NCI-H460 (cell line): Measurements from ENCODE around the gene CTNNA3. TPM values are rescaled to one million over a fixed set of nuclear protein-coding genes. Genes with fewer than 3 reads are reported as not detected.

Experiments used
- DNase-seq: peaks from one replicate; pipeline ENCODE4 v3.0.0-alpha.2; 2016; ENCODE audit warnings: low read depth; ENCODE audit errors: extremely low read depth
- total RNA-seq: library from RNA; depleted of rRNA; stranded (reverse); fragments of >200 nt; shearing (Covaris generic); gene quantifications from 2 replicates; pipeline ENCODE4 v1.2.3, GENCODE V29; 2014

CTNNA3 gene
- total RNA-seq, 1 experiment from 2014 or later, result 0.47 TPM

DNA sequence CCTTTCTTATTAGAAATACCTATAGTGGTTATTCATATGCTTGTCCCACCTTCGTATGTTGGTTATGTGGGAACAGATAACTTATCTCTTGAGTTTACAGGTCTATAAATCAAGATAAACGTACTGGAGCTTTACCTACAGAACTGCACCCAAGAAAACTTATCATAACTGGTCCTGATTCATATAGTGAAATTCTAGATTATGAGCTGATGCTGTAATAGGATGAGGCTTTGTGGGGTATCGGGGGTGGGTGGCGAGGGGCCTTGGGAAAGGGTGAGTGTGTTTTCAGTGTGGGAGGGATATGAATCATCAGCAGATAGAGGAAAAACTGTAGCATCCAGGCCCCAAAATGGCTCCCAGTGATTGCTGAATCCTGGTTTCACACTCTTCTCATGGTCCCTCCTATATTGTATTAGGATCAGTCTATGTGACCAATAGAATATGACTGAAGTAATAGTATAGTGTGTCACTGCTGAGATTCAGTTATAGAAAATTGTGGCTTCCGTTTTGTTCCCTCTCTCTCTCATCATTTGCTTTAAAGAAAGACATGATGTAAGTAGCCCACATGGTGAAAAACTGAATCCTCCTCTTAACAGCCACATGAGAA is 1476.9 kb downstream of the CTNNA3 start:
- DNase-seq, result no peak

DNA sequence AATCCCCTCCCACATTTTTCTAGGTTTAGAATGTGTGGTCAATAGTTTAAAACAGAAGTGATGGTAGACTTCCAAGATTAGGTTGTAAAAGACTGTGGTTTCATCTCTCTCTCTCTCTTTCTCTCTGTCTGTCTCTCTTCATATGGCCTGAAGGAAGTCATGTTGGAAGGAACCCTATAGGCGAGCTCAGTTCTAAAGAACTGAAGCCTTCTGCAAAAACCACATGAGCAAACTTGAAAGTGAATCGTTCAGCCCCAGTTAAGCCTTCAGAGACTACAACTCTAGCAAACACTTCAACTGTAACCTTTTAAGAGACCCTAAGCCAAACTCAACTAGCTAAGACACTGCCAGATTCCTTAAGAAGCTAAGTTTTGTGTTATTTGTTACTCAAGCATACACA is 1477.7 kb downstream of the CTNNA3 start:
- DNase-seq, result no peak

DNA sequence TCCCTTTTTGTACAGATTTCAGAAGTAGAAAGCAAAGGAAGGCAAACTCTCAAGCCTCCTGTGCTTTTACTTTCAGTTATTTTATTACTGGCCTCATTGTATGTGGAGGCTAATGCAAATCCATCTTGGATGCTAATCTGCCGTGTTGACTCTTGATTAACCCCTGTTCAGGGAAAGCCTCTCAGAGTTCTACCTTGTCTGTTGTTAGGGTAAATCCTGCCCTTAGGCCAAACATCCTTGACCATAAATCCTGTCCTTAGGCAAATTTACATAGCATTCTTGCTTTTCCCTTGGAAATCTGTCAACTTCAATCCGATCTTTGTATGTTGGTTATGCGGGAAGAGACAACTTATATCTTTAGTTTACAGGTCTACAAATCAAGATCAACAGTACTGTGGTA is 1480.1 kb downstream of the CTNNA3 start:
- DNase-seq, result no peak

DNA sequence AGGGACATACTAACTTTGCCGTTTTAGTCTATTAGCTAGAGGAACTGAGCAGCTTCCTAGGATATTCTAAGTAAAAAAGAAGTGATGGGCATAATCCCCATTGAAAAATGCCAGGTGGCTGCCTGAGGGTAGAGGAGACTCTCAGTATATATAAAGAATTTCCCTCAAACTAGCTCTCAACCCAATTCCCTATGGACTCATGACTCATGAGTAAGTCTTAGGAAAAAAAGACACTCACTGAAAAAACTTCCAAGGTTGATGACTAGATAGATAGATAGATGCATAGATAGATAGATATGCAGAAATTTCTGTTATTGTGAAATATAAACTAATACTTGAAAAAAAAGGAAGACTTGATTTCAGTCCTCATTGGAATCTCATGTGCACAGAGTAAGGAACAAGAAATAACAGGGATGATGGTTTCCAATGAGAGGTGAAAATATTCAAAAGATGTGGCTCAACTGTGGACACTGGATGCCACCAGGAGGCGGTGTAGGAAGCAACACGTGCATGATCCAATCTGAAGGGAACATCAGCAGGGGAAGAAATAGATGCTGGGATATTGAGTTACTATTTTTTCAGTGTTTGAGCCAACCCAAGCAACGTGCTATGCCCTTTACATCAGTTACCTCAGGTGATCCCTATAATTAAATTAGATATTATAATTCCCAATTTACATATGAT is 1481.1 kb downstream of the CTNNA3 start:
- DNase-seq, result no peak

DNA sequence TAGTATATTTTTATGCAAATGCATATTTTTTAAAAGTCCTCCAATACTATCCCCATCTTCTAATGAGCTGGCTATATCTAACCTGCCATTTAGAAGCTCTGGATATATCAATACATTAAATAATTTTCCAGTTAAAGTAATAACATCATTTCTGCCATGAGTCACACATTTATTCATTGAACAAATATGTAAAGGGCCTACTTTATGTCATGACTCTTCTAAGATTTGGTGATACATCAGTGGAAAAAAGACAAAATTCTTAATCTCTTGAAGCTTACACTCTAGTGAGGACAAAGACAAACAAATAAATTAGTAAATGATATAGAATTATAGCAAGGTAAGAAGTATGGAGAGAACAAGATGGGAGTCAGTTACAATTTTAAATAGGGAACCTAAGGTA is 1487.0 kb downstream of the CTNNA3 start:
- DNase-seq, result no peak

DNA sequence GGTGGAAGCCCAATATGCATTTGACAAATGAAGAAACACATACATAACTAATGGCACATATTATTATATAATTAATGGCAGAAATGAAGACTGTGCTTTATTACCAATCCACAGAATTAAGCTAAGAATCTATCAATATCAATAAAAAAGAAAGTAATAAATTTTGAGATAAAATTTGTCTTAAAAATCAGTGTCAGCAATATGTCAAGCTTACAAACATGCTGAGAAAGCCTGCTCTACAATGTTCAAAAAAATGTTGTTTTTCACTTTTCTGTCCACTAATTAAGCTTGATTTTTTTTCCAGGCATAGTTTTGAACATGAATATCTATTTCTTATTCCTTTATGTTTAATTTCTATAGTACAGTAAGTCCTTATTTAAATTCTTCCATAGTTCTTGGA is 1491.2 kb downstream of the CTNNA3 start:
- no peak for DNase-seq

DNA sequence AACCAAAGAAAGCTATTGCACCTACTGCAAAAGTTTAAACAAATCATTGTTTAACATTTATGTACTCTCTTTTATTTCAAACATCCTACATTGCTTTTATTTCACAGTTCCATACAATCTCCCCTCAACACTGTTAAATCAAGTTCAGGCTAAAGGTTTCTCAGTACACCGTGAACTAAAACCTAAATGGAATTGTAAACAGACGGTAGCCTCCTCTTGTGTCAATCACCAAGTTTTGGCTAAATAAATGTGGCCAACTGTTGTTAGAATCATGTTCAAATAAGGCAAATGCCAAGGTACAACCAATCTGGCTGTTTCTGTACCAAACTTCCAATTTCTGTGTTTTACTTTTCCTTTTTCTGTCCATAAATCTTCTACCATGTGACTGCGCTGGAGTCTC is 1493.9 kb downstream of the CTNNA3 start:
- no peak for DNase-seq

DNA sequence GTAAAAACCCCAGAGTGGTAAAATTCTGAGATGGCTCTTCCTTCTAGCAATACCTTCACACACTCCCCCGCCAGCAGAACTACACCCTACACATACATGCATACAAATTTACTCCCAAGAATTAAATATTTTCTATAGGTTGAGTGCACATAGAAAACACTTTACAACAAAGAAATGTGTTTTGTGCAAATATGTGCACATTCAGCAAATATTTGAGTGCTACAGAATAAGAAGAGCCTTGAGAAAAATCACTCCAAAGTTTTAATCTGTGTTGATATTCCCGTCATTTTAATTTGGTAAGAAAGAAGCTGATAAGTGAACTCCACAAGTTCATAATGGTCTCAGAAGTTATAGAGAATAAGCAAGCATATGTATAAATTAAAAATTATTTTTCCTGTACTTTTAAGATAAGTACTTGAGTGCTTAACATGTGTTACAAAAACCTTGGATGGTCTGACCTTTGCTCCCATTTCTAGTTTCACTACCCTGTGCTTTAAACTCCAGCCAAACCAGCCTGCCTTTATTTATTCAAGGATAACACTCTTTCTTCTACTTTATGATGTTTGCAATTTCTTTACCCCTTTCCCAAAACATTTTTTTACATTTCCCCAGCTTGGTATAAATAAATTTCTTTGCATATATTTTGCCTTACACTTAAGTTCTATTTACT is 1503.7 kb downstream of the CTNNA3 start:
- no peak for DNase-seq

DNA sequence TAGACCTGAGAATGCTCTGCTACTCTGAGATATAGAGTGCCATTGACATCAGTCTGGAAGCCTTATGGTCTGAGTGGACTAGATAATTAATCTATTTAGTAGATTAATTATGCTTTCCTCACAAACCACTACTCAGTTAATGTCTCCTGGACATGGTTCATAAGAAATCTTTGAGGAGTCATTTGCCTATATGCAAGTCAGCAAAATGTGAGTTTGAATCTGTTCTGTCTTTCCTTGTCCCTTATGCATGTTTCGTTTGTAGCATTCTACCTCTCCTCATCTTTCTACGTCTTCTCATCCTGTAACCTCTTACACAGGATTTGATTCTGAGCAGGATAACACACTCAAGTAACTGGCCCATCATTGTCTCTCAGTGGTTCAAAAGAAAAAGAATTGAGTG is 1505.6 kb downstream of the CTNNA3 start:
- DNase-seq, result no peak

DNA sequence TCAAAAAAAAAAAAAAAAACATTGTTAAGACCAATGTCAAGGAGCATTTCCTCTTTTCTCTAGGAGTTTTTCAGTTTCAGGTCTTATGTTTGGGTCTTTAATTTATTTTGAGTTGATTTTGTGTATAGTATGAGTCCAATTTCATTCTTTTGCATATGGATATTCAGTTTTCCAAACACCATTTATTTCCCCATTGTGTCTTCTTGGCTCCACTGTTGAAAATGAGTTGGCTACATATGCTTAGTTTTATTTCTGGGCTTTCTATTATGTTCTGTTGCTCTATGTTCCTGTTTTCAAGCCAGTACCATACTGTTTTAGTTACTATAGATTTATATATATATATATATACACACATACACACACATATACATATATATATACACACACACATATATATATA is 1506.7 kb downstream of the CTNNA3 start:
- DNase-seq, result no peak

DNA sequence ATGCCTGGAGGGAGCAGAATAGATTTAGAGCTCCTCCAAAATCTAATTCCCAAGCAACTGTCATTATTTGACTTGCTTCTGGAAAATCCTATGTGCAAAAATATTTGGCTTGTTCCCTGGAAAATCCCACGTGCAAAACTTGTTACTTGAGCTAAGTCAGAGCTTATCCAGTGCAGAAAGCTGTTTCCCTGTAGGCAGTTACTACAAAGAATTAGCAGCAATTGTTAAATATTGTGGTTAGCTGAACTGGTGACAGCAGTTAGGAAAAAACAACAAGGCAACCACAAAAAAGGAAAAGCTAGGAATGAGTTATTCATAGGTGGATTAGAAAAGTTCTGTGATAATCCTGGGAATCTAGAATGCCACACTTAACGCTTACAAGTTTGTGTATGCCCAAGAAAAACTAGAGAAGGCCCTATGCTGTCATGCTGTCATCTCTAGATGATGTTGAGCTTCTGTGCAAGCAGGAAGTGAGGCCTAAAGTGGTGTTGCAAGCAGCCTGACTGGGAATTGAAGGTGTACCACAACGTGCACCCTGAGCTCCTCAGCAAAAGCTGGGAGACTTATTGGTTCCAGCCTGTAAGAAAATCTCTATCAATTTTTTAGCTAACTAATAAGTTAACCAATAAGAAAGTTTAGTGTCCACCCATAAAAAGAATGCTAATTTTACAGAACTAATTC is 1508.8 kb downstream of the CTNNA3 start:
- no peak for DNase-seq

DNA sequence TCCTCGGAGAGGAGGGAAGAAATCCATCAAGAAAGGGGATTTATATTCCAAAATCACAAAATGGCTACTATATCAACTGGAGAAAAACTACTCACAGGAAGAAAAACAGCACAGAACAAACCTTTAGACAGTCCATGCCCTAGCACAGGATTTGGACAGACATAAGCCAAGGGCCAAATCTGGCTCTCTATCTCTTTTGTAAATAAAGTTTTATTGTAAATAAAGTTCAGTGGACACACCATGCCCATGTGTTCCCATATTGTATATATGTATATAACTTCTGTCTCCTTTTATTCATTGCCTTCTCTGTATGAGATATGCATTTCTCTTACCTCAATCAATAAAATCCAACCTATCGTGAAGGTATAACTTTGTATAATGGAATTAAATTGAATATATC is 1513.0 kb downstream of the CTNNA3 start:
- no peak for DNase-seq

DNA sequence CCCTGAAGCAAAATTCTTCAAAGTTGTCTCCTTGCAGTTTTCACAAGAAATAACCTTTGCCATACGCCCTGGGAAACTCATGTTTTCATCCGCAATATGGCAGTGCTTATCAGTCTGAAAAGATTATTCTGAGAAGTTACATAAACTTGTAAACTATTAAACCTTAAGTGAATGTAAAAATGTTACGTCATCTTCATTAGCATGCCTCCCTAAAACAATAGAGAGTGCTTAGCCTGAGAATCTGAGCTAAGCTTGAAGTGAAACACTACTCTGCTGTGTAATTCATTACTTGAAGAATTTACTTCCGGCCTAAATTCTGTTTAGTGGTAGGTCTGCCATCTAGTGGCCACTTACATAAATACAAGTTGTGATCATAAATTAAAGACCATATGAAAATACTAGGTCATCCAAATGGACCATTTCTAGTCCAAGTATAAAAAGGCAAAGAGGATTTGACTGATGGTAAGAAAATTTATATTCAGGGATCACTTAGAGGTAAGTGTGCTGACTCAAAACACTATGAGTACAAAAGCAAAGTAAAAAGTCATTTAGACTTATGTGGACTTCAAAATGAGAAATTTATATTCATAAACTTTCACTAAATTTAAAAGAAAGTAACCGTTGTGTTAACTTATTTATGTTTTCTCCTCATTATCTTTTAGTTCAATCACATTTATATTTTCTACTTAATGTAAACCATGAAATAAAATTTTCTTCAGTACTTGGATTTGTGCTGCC is 1515.2 kb downstream of the CTNNA3 start:
- DNase-seq, result peak; percentile 65

DNA sequence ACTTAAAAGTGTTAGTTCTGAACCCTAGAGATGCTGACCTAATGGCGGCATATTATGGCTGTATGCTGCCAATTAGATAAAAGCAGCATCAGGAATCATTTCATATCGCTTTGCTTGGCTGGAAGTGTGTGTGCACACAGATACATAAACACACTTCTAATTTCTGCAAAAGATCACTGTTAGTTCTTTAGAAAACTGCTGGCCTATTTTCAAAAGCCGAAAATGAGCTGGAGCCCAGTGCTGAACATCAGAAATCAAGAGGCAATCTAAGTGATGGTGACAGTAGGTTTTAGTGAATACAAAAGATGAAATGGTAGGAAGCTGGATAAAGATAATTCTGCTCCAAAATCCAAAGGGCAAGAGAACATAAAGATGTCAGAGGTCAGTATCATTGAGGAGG is 1516.0 kb downstream of the CTNNA3 start:
- no peak for DNase-seq

DNA sequence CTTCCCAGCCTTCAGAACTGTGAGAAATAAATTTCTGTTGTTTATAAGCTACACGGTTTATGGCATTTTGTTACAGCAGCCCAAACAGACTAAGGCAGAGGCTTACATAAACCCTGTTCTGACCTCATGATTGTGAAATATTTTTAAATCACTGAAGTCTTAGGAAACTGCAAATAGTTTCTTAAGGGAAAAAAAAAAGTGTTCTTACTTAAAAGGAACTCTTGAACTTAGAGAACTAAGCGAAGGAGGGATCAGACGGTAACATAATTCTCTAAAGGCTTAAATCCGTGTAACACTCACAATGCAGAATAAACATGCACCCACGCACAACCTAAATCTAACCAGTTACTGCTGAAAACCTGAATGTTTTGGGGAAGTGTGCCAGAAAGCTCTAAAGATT is 1519.2 kb downstream of the CTNNA3 start:
- no peak for DNase-seq

DNA sequence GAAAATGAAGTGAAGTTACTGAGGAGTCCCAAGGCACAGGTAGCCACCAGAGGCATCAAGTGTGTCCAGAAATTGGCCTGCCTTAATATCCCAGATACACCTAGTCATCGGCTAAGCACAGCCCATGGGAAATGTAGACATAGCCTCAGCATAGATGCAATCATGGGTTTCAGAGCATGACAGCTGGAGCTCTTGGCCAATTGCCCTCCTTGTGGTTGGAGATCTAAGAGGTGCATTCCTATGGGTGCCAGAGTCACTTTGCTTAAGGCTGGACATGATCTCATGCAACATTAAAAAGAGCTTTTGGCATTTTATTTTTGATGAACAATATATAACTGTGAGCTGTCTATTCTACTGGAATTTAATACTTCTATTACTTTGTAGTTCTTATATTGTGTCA is 1528.2 kb downstream of the CTNNA3 start:
- no peak for DNase-seq

DNA sequence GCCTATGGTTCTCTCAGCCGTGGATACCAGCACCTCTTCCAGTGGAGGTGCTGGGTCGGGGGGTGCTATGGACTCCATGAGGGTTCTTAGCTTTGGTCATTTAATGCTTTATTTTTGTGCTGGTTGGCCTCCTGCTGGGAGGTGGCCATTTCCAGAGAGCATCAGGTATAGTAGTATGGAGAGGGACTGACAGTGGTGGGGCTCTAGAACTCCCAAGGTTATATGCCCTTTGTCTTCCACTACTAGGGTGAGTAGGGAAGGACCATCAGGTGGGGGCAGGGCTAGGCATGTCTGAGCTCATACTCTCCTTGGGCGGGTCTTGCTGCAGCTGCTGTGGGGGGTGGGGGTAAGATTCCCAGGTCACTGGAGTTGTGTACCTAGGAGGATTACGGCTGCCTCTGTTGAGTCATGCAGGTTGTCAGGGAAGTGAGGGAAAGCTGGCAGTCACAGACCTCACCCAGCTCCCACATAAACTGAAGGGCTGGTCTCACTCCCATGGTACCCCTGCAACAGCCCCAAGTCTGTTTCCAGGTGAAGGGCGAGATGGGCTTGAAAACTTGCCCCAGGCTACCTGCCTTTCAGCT is 1533.3 kb downstream of the CTNNA3 start:
- DNase-seq, result no peak

DNA sequence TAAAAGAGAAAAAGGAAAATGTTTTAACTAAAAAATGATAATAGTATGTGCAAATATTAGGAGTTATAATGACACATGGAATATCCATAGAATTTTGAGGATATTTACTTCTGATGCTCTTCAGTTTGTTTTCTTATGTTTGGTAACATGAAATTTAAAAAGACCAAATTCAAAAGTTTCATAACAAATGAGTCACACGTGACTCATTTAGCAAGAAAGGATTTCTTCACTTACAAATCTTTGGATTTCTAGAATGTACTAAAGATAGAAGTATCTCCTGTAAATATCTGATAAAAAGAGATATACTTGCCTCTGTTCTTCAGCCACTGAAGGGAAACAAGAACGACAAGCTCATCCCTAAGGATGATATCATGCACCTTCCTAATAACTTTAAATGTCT is 1544.6 kb downstream of the CTNNA3 start:
- no peak for DNase-seq

DNA sequence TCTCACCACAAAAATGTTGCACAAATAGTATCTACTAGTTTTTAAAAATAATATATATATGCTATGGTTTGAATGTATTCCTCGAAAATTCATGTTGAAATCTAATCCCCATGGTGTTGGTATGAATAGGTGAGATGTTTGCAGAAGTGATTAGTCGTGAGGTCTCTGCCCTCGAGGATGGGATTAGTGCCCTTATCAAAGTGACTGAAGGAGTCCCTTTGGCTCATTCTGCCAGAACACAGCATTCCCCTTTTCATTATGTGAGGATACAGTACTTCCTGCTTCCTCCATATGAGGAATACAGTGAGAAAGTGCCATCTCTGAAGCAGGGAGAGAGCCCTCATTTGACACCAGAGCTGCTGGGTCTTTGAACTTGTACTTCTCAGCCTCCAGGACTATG is 1547.7 kb downstream of the CTNNA3 start:
- DNase-seq, result no peak

DNA sequence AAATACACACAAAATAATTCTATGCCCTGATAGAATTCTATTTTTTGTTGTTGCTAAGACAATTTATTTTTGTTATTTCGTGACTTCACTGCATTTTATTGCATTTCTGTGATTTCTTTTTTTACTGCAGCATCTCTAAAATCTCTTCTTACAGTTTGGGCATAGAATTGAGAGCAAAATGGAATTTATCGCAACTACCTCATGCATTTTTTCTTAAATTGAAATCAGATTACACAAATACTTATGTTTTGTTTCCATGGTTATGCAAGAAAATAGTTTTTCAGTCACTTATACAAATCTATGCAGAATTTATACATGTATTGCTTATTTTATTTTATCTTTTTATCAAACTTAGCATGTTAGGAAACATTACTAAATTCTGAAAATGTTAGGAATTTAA is 1552.0 kb downstream of the CTNNA3 start:
- DNase-seq, result no peak

DNA sequence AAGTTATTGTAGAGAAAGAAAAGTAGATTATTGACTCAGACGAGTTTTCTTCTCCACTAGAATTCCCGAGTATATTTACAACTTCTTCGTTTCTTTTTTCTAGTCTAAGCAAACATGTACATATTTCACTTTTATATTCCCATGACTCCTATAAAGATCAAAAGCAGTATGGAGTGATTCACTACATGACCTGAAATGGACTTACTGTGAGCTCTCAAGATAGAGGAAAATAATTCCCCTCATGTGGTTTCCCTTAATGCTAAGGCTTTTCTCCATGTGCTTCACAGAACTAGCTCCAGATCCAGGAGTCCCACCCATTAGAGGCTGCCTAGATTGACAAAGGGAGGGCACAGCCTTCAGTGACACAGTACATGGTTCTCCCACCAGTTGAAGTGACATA is 1593.2 kb downstream of the CTNNA3 start:
- no peak for DNase-seq
